ENCODE results near the gene UCKL1.
"Not testable (repeated sequence)": the region's sequence is repeated elsewhere in the genome, so short reads cannot be mapped to it uniquely, and the experiment has no call there.

Gene UCKL1

DNA sequence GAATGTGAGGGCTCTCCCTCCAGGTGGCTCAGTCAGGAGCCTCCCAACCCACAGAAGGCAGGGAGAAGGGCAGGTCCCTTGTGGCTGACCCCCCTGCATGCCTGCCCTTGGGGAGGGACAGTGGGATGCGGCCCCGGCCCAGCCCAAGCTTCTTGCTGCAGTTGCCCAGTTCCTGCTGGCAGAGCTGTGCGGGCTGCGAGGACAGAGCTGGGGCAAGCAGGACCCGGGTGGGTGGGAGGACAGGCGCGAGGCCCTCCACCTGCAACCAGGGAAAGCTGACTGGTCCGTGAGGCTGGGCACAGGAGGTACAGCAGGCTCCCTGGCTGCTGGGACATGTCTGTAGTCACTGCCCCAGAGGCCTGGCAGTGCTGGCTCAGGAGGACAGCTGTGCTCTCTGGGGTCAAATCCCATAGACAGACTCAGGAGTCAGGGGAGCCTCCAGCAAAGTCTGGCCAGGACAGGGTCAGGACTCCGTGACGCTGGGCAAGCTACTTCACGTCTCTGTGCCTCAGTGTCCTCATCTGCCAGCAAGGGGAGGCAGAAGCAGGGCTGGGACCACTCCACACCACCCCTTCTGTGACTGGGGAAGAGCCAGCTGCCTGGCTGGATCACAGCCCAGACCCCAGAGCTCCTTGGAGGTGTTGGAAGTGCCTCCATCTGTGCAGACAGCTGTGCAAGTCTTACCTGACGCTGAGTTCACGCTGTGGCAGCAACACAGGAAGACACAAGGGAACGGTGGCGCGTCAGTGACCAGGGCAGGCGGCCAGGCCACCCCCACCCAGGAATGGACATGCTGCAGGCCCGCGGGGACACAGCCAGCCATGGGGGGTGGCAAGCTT lies 13.0 kb downstream of the UCKL1 start:
- DNase-seq (ENCODE audit: low spot score), result no peak

DNA sequence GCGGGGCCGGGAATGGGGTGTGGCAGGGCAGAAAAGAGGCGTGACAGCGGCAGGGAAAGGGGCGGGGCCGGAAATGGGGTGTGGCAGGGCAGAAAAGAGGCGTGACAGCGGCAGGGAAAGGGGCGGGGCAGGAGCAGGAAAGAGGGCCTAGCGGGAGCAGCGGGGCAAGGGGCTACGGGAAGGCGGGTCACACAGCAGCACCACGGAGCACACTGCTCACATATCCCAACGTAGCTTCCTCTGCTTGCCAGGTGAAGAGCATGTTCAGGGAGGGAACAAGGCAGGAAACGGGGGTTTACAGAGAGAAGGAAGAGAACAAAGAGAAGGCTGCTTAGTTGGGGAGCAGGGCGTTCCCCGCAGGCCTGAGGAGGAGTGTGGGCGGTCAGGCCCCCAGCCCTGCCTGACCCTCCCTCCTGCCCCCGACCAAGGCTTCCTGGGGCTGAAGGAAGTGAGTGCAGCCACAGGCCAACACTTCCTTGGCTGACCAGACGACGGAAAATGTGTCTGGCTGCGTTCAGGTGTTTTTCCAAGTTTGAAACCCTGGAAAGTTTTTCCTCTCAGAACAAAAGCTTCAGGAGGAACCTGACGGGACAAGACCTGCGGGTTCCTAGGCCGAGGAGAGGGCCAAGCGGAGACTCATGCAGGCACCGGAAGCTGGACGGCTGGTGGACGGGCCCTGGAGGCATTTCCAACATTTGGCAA lies 13.8 kb downstream of the UCKL1 start:
- DNase-seq (ENCODE audit: low spot score), result peak; percentile 55

DNA sequence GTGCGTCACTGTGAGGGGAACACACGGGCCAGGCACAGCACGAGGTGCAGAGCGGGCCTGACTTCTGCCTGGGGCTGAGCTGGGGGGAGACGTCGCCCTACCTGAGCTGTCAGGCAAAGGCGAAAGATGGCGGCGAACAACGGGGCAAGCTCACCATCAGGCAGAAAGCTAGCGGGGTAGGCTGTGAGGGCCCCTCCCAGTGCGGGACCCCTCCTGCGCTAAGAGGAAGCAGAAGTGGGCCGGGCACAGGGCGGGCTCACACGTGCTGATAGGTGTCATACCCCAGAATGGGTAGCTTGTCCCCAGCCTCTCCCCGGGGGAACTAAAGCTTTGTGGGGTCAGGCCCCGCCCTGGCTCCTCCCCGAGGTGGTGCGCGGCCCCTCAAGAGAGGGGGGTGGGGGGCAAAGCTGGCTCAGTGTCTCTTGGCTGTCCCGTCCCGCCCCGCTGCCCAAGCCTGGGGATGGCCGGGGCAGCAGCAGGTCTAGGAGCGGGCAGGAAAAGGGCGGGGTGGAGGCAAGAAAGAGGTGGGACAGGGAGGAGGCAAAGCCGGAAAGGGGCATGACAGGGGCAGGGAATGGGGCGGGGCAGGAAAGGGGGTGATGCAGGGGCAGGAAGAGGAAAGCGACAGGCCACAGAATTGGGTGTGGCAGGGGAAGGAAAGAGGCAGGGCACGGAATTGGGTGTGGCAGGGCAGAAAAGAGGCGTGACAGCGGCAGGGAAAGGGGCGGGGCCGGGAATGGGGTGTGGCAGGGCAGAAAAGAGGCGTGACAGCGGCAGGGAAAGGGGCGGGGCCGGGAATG lies 14.7 kb downstream of the UCKL1 start:
- DNase-seq (ENCODE audit: low spot score), result peak; percentile 93

DNA sequence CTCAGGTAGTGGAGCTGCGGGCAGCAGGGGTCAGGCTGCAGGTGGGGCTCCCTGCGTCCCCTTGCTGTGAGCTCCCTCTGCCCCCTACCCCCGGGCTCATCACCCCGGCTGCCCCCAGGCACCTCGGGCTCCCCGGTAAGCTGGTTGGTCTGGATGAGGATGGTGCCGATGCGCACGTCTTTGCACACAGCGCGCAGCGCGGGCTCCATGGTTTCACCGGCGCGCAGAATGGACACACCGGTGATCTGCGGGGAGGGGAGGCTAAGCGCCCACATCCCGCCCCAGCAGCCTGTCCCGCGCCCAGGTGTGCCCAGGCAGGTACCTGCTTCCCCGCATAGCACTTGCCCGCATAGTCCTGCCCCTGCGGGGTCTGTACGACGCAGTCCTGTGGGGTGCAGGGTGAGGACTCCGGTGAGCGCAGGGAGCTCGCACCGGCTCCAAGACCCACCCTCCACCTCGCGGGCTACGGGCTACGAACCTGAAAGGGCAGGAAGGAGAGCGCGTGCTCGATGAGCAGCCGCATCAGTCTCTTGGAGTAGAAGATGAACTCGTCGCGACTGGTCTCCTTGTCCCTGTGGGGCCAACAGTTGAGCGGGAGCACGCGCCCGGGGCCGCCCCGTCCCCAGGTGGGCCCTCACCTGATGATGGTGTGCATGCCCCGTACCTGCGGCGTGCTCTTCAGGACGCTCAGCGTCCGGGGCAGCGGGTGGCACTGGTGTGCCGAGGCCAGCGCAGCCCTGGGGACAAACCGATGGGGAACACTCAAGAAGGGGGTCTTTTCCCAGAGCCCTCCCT lies 15.5 kb downstream of the UCKL1 start:
- DNase-seq (ENCODE audit: low spot score), result no peak

DNA sequence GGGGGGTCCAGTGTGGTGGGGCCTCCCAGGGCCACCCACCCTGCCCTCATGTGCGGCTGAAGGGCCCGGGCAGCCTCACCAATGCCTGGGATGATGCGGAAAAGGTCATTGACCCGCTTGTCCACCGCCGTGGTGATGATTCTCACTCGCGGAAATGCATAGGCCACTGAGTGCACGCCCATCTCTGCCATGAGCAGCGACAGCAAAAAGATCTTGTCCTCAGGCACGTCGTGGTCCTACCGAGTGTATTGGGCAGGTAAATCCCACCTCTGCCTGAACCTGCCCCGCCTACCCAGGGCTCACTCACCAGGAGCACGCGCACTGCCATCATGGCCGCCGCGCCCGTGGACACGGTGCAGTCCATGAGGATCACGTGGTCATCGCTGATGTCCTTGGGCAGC lies 16.1 kb downstream of the UCKL1 start:
- no peak for DNase-seq (ENCODE audit: low spot score)

DNA sequence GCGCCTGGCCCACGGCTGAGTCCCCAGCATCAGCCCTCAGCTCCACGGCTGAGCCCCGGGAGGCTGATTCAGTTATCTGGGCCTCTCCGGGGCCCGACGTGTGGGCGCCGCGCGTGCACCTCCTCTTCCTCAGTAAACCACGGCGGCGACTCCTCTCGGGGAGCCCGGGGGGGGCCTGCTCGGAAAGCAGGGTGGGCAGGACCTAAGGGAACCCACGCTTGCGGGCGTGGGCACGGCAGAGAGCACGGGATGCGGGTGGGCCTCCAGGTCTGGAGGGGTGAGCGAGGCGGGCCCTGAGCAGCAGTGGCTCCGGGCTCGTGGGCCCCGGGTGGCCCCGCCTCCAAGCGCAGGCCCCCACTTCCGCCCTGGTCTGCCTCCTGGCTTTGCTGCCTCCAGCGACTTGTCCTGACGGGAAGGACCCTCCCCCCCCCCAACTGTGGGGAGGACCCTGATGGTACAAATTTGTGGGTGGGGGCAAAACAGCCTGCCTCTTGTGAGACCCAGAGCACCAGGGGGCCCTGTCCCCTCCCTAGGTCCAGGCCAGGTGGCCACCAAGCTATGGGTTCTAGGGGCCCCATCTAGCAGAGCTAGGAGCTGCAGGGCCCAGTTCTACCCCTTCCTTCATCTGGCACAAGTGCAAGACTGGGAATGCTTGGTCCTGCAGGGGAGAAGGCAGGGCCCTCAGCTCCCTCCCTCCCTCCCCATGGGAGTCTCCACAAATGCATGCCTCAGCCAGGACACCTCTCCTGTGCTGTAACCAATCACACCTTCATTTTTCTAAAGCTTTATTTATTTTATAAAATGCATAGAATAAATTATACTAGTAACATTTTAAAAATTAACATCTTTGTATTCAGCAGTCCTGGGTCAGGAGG lies 16.9 kb downstream of the UCKL1 start:
- DNase-seq (ENCODE audit: low spot score), result no peak

DNA sequence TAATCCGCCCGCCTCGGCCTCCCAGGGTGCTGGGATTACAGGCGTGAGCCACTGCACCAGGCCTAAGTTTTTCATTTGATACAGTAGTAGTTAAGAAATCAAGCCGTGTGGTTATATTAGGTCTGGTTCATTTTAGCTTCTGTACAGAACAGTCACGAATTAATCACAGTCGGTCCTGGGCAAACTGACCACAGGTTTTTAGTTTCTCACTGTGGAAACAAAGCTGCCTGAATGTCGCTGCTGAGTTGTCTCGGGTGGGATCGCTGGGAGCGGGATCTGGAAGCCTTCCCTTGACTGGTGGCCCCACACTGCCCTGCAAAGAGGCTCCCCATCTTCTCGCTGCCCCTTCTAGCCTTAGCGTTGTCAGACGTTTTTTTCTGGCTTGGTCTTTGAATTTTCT lies 18.6 kb downstream of the UCKL1 start:
- no peak for DNase-seq (ENCODE audit: low spot score)

DNA sequence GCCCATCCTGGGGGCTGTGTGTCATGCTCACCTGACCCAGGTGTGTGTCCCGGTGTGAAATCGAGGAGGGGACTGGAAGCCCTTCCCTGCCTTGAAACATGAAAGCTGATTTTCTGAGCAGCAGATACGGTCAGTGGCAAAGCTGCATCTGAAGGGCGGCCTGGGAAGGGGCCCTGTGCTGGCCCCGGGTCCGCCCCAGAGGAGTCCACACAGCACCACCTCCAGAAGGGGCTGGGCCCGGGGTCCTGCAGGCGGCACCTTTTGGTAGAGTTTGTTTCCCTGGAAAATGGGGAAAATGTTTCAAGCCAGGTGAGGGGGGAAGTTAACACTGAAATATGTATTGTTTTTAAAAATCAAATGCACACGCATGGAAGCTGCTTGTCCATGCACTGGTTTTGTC lies 20.8 kb downstream of the UCKL1 start:
- no peak for DNase-seq (ENCODE audit: low spot score)

DNA sequence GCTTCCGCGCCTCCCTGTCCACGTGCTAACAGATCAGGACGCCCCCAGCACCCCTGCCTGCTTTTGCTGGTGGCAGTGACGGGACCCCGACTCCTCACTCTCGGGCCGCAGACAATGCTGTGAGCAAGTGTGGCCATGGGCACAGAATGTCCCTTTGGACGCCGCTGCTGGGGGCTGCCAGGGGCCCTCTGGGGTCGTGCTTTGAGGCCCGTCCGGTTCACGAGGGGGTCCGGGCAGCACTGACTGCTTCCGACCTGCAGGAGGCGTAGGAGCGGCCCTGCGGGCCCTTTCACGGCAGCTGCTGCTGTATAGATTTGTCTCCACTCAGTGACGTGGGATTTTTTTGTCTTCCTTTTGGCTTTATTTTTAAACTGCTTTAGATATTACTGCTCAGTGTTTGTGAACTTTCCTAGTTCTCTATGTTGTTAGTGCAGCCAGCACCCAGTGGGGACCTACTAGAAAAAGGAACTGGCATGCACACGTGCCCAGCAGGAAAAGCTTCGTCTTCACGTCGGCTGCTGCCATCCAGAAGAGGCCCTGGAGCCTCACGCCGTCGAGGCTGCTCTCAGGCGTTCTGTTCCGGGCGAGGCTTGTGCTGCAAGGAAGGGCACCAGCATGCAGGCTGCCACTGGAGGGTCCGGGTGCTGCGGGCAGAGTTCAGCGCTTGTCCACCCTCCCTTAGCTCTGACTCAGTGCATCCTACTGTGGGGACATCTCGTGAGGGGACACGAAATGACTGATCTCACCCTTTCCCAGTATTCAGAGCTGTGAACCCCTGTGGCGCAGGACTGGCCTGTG lies 21.7 kb downstream of the UCKL1 start:
- no peak for DNase-seq (ENCODE audit: low spot score)

DNA sequence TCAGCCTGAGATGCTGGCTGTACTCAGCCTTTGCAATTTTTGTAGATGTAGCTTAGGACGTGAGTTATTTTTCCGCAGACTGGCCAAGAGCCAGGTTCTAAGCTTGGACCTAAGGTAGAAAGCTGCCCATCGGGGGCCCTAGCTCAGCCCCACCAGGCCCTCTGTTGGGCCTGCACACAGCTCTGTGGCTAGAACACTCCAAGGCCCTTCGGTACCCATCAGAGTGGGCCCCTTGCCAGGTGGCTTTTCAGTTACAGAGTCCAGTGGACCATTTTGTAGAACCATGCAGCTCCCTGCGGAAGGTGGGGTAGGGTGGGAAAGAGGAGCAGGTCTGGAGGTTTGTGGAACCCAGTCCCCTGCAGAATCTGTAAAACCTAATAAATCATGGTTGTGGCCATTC lies 22.6 kb downstream of the UCKL1 start:
- DNase-seq (ENCODE audit: low spot score), result no peak

DNA sequence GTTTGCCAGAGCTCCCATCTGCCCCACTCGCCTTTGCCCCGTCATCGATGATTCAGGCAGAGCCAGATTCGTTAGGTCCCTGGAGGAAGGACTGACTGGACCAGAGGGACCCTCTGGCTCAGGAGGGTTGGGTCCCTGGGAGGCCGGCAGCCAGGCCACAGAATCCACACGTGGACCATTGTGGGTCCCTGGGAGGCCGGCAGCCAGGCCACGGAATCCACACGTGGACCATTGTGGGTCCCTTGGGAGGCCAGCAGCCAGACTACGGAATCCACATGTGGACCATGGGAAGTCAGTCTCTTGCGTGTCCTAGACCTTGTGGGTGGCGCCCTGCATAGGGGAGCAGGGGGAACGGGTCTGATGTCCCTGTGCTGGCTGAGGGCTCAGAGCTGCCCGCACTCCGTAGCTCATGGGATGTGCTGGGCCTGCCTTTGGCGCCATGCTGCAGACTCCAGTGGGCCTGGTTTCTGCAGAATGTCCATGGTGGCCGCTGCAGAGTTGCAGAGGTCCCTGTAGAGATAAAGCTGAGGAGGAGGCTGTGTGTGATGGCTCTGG lies 23.5 kb downstream of the UCKL1 start:
- DNase-seq (ENCODE audit: low spot score), result no peak

DNA sequence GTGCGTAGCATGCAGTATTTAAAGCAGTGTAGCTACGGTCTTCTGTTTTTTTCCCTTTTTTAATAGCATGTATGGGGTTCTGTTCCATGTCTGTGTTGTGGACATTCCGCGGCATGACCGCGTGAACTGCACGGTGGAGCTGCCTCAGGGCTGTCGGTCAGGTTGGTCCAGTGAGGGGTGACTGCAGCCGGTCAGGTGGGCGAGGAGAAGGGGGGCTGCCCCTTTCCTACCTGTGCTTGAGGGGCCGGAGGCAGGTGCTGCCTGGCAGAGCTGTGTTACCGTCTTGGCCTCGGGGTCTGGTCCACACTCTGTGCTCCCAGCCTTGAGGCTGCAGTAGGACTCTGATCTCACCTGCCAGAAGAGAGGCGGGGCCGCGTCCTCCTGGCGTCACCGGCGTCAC lies 24.5 kb downstream of the UCKL1 start:
- DNase-seq (ENCODE audit: low spot score), result no peak

DNA sequence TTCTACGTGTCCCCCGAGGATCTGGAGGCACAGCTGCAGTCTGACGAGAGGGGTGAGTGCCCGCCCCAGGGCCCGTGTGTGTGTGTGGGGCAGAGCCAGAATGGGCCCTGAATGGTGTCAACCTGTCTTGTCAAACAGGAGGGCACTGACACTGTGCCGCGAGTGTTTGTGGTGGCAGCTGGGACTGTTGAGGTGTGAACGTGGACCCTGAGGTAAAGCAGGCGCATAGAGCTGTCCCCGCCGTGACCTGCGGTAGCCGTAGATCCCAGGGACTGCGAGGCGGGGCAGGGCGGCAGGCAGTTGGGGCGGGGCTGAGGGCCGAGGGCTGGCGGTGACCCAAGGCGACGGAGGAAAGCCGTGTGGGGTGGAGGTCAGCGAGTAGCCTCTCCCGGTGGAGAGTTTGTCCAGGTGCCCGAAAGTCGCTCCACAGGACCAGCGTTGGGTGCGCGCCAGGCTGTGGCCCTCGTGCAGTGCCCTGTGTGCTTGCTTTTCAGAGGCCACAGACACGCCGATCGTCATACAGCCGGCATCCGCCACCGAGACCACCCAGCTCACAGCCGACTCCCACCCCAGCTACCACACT lies 25.2 kb downstream of the UCKL1 start:
- DNase-seq (ENCODE audit: low spot score), result no peak

DNA sequence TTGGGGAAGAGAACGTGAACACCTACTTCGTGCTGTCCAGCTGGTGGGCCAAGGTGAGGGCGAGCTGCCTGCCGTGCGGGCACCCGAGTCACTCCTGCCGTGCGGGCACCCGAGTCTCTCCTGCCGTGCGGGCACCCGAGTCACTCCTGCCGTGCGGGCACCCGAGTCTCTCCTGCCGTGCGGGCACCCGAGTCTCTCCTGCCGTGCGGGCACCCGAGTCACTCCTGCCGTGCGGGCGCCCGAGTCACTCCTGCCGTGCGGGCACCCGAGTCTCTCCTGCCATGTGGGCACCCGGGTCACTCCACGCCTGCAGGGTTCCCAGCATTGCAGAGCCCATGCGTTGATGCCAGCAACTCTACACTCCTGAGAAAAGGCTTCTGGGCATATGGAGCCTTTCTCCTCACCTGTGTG lies 26.7 kb downstream of the UCKL1 start:
- DNase-seq (ENCODE audit: low spot score), result not testable (repeated sequence)

DNA sequence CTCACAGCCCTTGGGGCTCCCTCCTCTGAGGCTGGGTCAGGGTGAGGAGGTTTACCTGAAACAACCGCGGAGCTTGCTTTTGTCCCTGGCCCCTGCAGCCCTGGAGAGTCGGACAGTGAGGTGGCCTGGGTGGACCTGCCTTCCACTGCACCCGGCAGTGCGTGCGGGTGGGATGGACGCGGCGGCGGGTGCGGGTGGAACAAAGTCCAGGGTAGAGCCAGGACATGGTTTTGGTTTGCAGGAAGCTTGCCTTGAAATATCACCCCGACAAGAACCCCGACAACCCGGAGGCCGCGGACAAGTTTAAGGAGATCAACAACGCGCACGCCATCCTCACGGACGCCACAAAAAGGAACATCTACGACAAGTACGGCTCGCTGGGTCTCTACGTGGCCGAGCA lies 27.1 kb downstream of the UCKL1 start:
- no peak for DNase-seq (ENCODE audit: low spot score)

DNA sequence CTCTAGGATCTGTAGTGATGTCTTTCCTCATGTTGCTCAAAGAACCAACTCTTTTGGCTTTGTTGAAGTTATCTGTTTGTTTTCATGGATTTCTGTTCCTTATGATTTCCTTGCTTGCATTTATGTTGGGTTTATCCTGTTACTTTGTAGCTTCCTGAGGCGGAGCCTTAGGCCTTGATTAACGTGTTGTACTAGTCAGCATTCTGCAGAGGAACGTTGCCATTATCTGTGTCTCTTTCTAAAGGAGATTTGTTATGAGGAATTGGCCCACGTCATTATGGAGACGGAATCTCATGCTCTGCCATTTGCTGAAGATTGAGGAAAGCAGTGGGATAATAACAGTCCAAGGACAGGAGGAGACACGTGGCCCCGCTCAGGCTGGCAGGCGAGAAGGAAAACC lies 29.9 kb downstream of the UCKL1 start:
- DNase-seq (ENCODE audit: low spot score), result no peak

DNA sequence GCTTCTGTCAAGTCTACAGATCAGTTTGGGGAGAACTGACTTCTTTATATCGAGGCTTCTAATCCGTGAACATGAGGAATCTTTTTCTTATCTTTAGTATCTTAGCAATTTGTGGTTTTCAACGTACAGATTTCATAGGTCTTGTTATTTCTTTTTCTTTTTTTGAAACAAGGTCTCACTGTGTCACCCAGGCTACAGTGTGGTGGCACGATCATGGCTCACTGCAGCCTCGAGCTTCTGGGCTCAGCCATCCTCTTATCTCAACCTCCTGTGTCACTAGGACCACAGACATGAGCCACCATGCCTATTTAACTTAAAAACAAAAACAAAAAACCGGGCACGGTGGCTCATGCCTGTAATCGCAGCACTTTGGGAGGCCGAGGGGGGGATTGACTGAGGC lies 32.0 kb downstream of the UCKL1 start:
- DNase-seq (ENCODE audit: low spot score), result no peak

DNA sequence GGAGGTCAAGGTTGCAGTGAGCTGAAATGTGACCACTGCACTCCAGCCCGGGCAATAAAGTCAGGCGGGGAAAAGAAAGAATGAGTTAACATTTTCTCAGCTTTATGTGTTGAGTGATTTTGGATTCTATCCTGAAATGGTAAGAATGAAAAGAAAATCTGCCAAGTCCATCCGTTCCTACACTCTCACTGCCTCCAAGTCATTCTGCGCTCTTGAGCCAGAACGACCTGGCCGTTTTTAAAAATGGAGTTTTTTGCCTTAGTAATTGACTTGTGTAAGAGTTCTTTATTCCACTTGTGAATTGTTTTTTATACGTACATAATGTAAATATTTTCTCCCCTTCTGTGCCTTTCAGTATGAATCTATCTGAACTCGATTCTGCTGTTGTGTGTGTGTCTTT lies 32.6 kb downstream of the UCKL1 start:
- no peak for DNase-seq (ENCODE audit: low spot score)

DNA sequence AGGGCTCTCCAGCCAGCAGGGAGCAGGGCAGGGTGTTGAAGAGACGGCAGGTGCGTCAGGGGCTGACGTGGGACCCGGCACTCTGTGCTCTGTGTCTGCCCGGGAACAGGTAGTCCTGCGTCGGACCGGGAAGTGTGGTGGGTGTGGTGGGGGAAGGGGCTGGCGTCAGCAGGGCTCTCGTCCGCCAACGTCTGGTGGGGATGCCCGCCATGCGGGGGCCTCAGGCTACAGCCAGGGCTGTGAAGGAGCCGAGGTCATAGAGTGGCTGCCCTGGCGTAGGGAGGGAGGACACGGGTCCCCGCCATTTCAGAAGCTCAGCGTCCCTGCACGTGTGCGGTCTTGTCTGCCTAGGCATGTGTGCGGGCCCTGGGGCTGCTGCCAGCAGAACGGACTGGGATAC lies 36.0 kb downstream of the UCKL1 start:
- DNase-seq (ENCODE audit: low spot score), result no peak

Data from CD4-positive, alpha-beta T cell treated with Interleukin-6 at 100 ng/mL for 8 hours (primary cell).